Activated CD4-positive, alpha-beta memory T cell treated with anti-CD3 and anti-CD28 coated beads, Interleukin-2, amount 10 ng/mL, durations not matched to agents 7 days and 5 days (primary cell): ENCODE results near the gene N4BP2L1. TPM values are rescaled to one million over a fixed set of nuclear protein-coding genes. Genes with fewer than 3 reads are reported as not detected.

Experiments used
- CTCF ChIA-PET: fragments of 350-600 bp; sonication (Branson Sonifier 250); formaldehyde crosslinking; loops from one replicate; lab custom pipeline; 2021; ENCODE audit warnings: antibody characterized with exemption, inconsistent platforms; lab: Charles Lee
- POLR2A ChIA-PET: fragments of 350-600 bp; sonication (Branson Sonifier 250); formaldehyde crosslinking; loops from one replicate; lab custom pipeline; 2021; ENCODE audit warnings: antibody characterized with exemption; lab: Charles Lee
- DNase-seq: peaks from one replicate; pipeline ENCODE4 v3.0.0-alpha.2; 2020
- H3K27ac Mint-ChIP-seq: one replicate; pipeline ENCODE4 v1.8.0; 2021; ENCODE audit warnings: mild to moderate bottlenecking, mixed read lengths
- H3K27me3 Mint-ChIP-seq: one replicate; pipeline ENCODE4 v1.8.0; 2021; ENCODE audit warnings: mixed read lengths
- H3K36me3 Mint-ChIP-seq: one replicate; pipeline ENCODE4 v1.8.0; 2021; ENCODE audit warnings: low read depth, mixed read lengths
- H3K4me1 Mint-ChIP-seq: one replicate; pipeline ENCODE4 v1.8.0; 2021; ENCODE audit warnings: mixed read lengths
- H3K4me3 Mint-ChIP-seq: one replicate; pipeline ENCODE4 v1.8.0; 2021; ENCODE audit warnings: mild to moderate bottlenecking, mixed read lengths
- H3K9me3 Mint-ChIP-seq: one replicate; pipeline ENCODE4 v1.8.0; 2021; ENCODE audit warnings: mixed read lengths
- total RNA-seq, 2 experiments: library from RNA; stranded (reverse); gene quantifications; one replicate each; pipeline ENCODE4 v1.2.3, GENCODE V29; 2021

The N4BP2L1 gene
- 10 to 100 TPM; 29.9 to 33.8 TPM for total RNA-seq

GRCh38 chr13:32427852-32428580 is at the start of gene N4BP2L1:
TSS of gene N4BP2L1 (minus strand) at chr13:32428130. CDS start at chr13:32428082, 48 bp downstream.
- ChIA-PET CTCF (interaction anchor here (0.7 to 1.4 kb wide), 3 partner anchors 15 to 223 kb away, joined by 3 to 6 read pairs (median 4); no protein-coding TSS in a partner anchor), POLR2A (interaction anchor here (0.8 to 5.6 kb wide), 18 partner anchors 12 to 621 kb away, joined by 3 to 121 read pairs (median 5); partner anchors contain the start of genes BRCA2, N4BP2L2 and ZAR1L)
- peak within 1 kb of the TSS; percentile 99 for H3K4me3 Mint-ChIP-seq

GRCh38 chr13:32476892-32477291 is 49.0 kb upstream of the N4BP2L1 start:
- Mint-ChIP-seq H3K27me3 (no peaks in the 10 kb centered on the region), H3K36me3 (no peaks in the 10 kb centered on the region), H3K27ac (no peak overlapping the region), H3K9me3 (no peaks in the 10 kb centered on the region), H3K4me3 (no peak overlapping the region), H3K4me1 (peaks cover 11% of the 10 kb centered on the region)
- CTCF ChIA-PET, result no interaction called here
- POLR2A ChIA-PET, result no interaction called here
- no peak for DNase-seq

More at GRCh38 chr13:32427852-32428580, at the start of gene N4BP2L1:
- Mint-ChIP-seq H3K9me3 (no peaks in the 10 kb centered on the region), H3K36me3 (peaks cover 36% of the 10 kb centered on the region), H3K27ac (peak within 1 kb of the TSS; percentile 99), H3K27me3 (no peaks in the 10 kb centered on the region), H3K4me1 (peaks cover 42% of the 10 kb centered on the region)
- DNase-seq, result peak; percentile 82

GRCh38 chr13:32476021-32476731 is 48.2 kb upstream of the N4BP2L1 start:
- no peaks in the 10 kb centered on the region for H3K36me3 Mint-ChIP-seq
- no peak for DNase-seq
- peaks cover 18% of the 10 kb centered on the region for H3K4me1 Mint-ChIP-seq
- CTCF ChIA-PET, result no interaction called here
- H3K27me3 Mint-ChIP-seq, result no peaks in the 10 kb centered on the region
- no peaks in the 10 kb centered on the region for H3K9me3 Mint-ChIP-seq
- POLR2A ChIA-PET, result no interaction called here
- no peak overlapping the region for H3K27ac Mint-ChIP-seq
- no peak overlapping the region for H3K4me3 Mint-ChIP-seq

- DNase-seq, result no peak
- no peak overlapping the region for H3K27ac Mint-ChIP-seq
- peaks cover 19% of the 10 kb centered on the region for H3K4me1 Mint-ChIP-seq
- H3K27me3 Mint-ChIP-seq, result no peaks in the 10 kb centered on the region
- CTCF ChIA-PET, result no interaction called here
- H3K4me3 Mint-ChIP-seq, result no peak overlapping the region
- no peaks in the 10 kb centered on the region for H3K9me3 Mint-ChIP-seq
- POLR2A ChIA-PET, result no interaction called here
- H3K36me3 Mint-ChIP-seq, result no peaks in the 10 kb centered on the region
These were observed 47.3 kb upstream of the N4BP2L1 start for GRCh38 chr13:32474999-32475792.

- no peak for DNase-seq
- H3K4me1 Mint-ChIP-seq, result peaks cover 19% of the 10 kb centered on the region
- H3K9me3 Mint-ChIP-seq, result no peaks in the 10 kb centered on the region
- no peaks in the 10 kb centered on the region for H3K36me3 Mint-ChIP-seq
- no peak overlapping the region for H3K4me3 Mint-ChIP-seq
- no peak overlapping the region for H3K27ac Mint-ChIP-seq
- POLR2A ChIA-PET, result interaction anchor here (0.6 kb wide), 1 partner anchor 113 kb away, joined by 3 read pairs; no protein-coding TSS in a partner anchor
- H3K27me3 Mint-ChIP-seq, result no peaks in the 10 kb centered on the region
- CTCF ChIA-PET, result no interaction called here
These were observed 45.7 kb upstream of the N4BP2L1 start for GRCh38 chr13:32473650-32474049.

GRCh38 chr13:32472194-32472621 is 44.3 kb upstream of the N4BP2L1 start:
- Mint-ChIP-seq H3K27ac (peak overlapping the region; percentile 85), H3K9me3 (no peaks in the 10 kb centered on the region), H3K27me3 (no peaks in the 10 kb centered on the region), H3K4me3 (no peak overlapping the region), H3K4me1 (peaks cover 19% of the 10 kb centered on the region), H3K36me3 (no peaks in the 10 kb centered on the region)
- DNase-seq, result no peak
- ChIA-PET CTCF (interaction anchor here (0.6 to 1.5 kb wide), 3 partner anchors 18 to 115 kb away, joined by 3 to 6 read pairs (median 3); partner anchors contain the start of gene N4BP2L2), POLR2A (interaction anchor here (0.9 to 1.3 kb wide), 7 partner anchors 23 to 157 kb away, joined by 3 to 4 read pairs (median 3); partner anchors contain the start of genes BRCA2, N4BP2L1 and ZAR1L)

- no peaks in the 10 kb centered on the region for H3K9me3 Mint-ChIP-seq
- ChIA-PET CTCF (interaction anchor here (0.7 to 1.5 kb wide), 3 partner anchors 18 to 120 kb away, joined by 3 read pairs; no protein-coding TSS in a partner anchor), POLR2A (interaction anchor here (1.0 to 1.6 kb wide), 7 partner anchors 45 to 157 kb away, joined by 3 to 6 read pairs (median 3); partner anchors contain the start of genes BRCA2, PDS5B and ZAR1L)
- no peaks in the 10 kb centered on the region for H3K27me3 Mint-ChIP-seq
- H3K4me3 Mint-ChIP-seq, result no peak overlapping the region
- H3K27ac Mint-ChIP-seq, result peak overlapping the region; percentile 85
- H3K4me1 Mint-ChIP-seq, result peaks cover 19% of the 10 kb centered on the region
- DNase-seq, result no peak
- no peaks in the 10 kb centered on the region for H3K36me3 Mint-ChIP-seq
These were observed 43.4 kb upstream of the N4BP2L1 start for GRCh38 chr13:32471187-32471922.

GRCh38 chr13:32468502-32469142 is 40.7 kb upstream of the N4BP2L1 start:
- DNase-seq, result no peak
- H3K4me1 Mint-ChIP-seq, result peaks cover 18% of the 10 kb centered on the region
- H3K4me3 Mint-ChIP-seq, result no peak overlapping the region
- no peaks in the 10 kb centered on the region for H3K36me3 Mint-ChIP-seq
- ChIA-PET POLR2A (interaction anchor here (1.0 kb wide), 1 partner anchor 113 kb away, joined by 3 read pairs; no protein-coding TSS in a partner anchor), CTCF (interaction anchor here (0.7 to 2.2 kb wide), 4 partner anchors 12 to 118 kb away, joined by 3 to 7 read pairs (median 4); partner anchors contain the start of gene PDS5B)
- H3K9me3 Mint-ChIP-seq, result peaks cover 2% of the 10 kb centered on the region
- no peak overlapping the region for H3K27ac Mint-ChIP-seq
- H3K27me3 Mint-ChIP-seq, result no peaks in the 10 kb centered on the region

- POLR2A ChIA-PET, result no interaction called here
- Mint-ChIP-seq H3K36me3 (peaks cover 36% of the 10 kb centered on the region), H3K4me1 (peaks cover 20% of the 10 kb centered on the region), H3K9me3 (peaks cover 22% of the 10 kb centered on the region), H3K4me3 (no peak overlapping the region), H3K27me3 (no peaks in the 10 kb centered on the region), H3K27ac (no peak overlapping the region)
- CTCF ChIA-PET, result interaction anchor here (1.2 kb wide), 1 partner anchor 11 kb away, joined by 7 read pairs; no protein-coding TSS in a partner anchor
- no peak for DNase-seq
These were observed 28.7 kb upstream of the N4BP2L1 start for GRCh38 chr13:32456591-32456990.

GRCh38 chr13:32455594-32455903 is 27.6 kb upstream of the N4BP2L1 start:
- ChIA-PET POLR2A (no interaction called here), CTCF (no interaction called here)
- H3K27ac Mint-ChIP-seq, result no peak overlapping the region
- H3K36me3 Mint-ChIP-seq, result peaks cover 31% of the 10 kb centered on the region
- H3K4me1 Mint-ChIP-seq, result peaks cover 20% of the 10 kb centered on the region
- peaks cover 22% of the 10 kb centered on the region for H3K9me3 Mint-ChIP-seq
- no peaks in the 10 kb centered on the region for H3K27me3 Mint-ChIP-seq
- no peak for DNase-seq
- H3K4me3 Mint-ChIP-seq, result no peak overlapping the region

GRCh38 chr13:32454886-32455593 is 27.1 kb upstream of the N4BP2L1 start:
- ChIA-PET CTCF (no interaction called here), POLR2A (no interaction called here)
- no peak for DNase-seq

More at GRCh38 chr13:32454886-32455593, 27.1 kb upstream of the N4BP2L1 start:
- Mint-ChIP-seq H3K9me3 (peaks cover 21% of the 10 kb centered on the region), H3K36me3 (peaks cover 30% of the 10 kb centered on the region), H3K27ac (no peak overlapping the region), H3K27me3 (no peaks in the 10 kb centered on the region), H3K4me3 (no peak overlapping the region), H3K4me1 (peaks cover 20% of the 10 kb centered on the region)
